ENCODE results near the gene CHMP3.

- no peak for TF ChIP-seq CTCF (IDR thresholded peaks at IDR 0.05; ENCODE audit: low read depth, low read length, poor library complexity, severe bottlenecking)
- no peak for TF ChIP-seq EZH2phosphoT487 (IDR thresholded peaks at IDR 0.05; ENCODE audit: borderline replicate concordance, low read length)
Measured at GRCh38 chr2:86454238-86454637, 109.0 kb downstream of the CHMP3 start.

All from DOHH2 (cell line).